ENCODE measurements around the gene TUBA1B.

TUBA1B gene

DNA sequence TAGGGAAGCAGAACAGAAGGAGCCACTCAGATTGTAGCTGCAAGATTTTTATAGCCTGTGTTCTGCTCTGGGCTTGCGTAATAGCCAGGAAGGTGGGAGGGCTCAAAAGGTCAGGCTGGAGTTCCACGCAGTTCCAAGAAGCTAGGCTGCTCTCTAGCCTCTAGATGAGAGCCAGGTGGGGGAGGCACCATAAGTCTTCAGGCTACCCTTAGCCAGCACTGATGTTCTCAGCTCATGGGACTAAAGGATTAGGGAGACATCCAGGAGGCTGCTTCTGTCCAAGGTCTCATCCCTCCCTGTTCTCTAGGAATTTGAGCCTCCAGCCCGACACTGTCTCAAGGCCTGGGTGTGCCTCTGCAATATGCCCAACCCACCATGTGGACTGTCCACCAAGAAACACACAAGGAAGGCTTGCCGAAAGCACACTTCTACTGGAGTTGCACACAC is 22.2 kb downstream of the TUBA1B start:
- Histone ChIP-seq H3K4me1 (ENCODE audit: control insufficient read depth, insufficient read depth, low read length) (peaks cover 10% of the 10 kb centered on the region), H3K36me3 (ENCODE audit: control insufficient read depth in 2 of 2, insufficient read depth in 1 of 2, low read length in 2 of 2) (peaks cover 0 to 34% of the 10 kb centered on the region in 2 experiments; a peak in 1 of 3 replicates), H3K27ac (ENCODE audit: extremely low read depth, low read depth, low read length) (0 out of 2 replicates have a peak overlapping the region, but pooled peaks have one; percentile 4), H3K9me3 (ENCODE audit: control insufficient read depth, insufficient read depth, low read depth, low read length) (no peaks in the 10 kb centered on the region), H3K4me3 (ENCODE audit: low read depth, low read length) (no peak overlapping the region; the same call in none of the 2 replicates)
- POLR2A ChIA-PET, result interaction anchor here (0.6 to 4.3 kb wide), 4 partner anchors 9 to 126 kb away, joined by 5 to 75 read pairs (median 16); partner anchors contain the start of gene TUBA1B
- 0 out of 2 replicates have a peak, but pooled peaks have one; percentile 18 for TF ChIP-seq ZFHX2 (tag by site-specific recombination; conservative IDR thresholded peaks at IDR 0.05)
- no peak for TF ChIP-seq ZNF777 (tag by site-specific recombination; IDR thresholded peaks at IDR 0.05; ENCODE audit: borderline replicate concordance)
- peak; percentile 88 for TF ChIP-seq REST (tag by site-specific recombination; IDR thresholded peaks at IDR 0.05)
- peak; percentile 47; the same call in 1 of the 2 replicates for TF ChIP-seq SP2 (tag by site-specific recombination; IDR thresholded peaks at IDR 0.05)
- TF ChIP-seq ZNF600 (tag by site-specific recombination; IDR thresholded peaks at IDR 0.05), result peak; percentile 64; the same call in 1 of the 2 replicates
- TF ChIP-seq PRDM10 (tag by site-specific recombination; IDR thresholded peaks at IDR 0.05), result peak; percentile 90
- TF ChIP-seq IKZF3 (tag by site-specific recombination; IDR thresholded peaks at IDR 0.05), result peak; percentile 16; the same call in 1 of the 2 replicates
- no peak for TF ChIP-seq ZNF112 (tag by site-specific recombination; IDR thresholded peaks at IDR 0.05)
- TF ChIP-seq KLF9 (tag by site-specific recombination; IDR thresholded peaks at IDR 0.05; ENCODE audit: low read depth), result 0 out of 2 replicates have a peak, but pooled peaks have one; percentile 10
- no peak for TF ChIP-seq ZNF274 (IDR thresholded peaks at IDR 0.05; ENCODE audit: low read length)
- no peak for TF ChIP-seq ZNF274 (tag by site-specific recombination; IDR thresholded peaks at IDR 0.05; ENCODE audit: borderline replicate concordance)
- TF ChIP-seq ZNF157 (tag by site-specific recombination; IDR thresholded peaks at IDR 0.05), result no peak
- 0 out of 2 replicates have a peak, but pooled peaks have one; percentile 14 for TF ChIP-seq PATZ1 (tag by site-specific recombination; IDR thresholded peaks at IDR 0.05)
- TF ChIP-seq ZNF529 (tag by site-specific recombination; IDR thresholded peaks at IDR 0.05; ENCODE audit: insufficient replicate concordance), result no peak
- peak; percentile 34 for TF ChIP-seq ZBTB17 (tag by site-specific recombination; IDR thresholded peaks at IDR 0.05)
- CTCF ChIA-PET, result interaction anchor here (0.6 to 7.5 kb wide), 11 partner anchors 10 to 669 kb away, joined by 4 to 53 read pairs (median 6); partner anchors contain the start of genes DHH and RHEBL1
